ENCODE measurements around the gene SNTG2.

GRCh38 chr2:915979-916378 lies 34.7 kb upstream of the SNTG2 start:
- no peak for TF ChIP-seq CTCF (IDR thresholded peaks at IDR 0.05)
- TF ChIP-seq ZFX (IDR thresholded peaks at IDR 0.05; ENCODE audit: borderline replicate concordance) = no peak

All from 22Rv1 (cell line).